Spleen (tissue), 11 donors: ENCODE data around the gene TBC1D30. TPM values are rescaled to one million over a fixed set of nuclear protein-coding genes. Genes with fewer than 3 reads are reported as not detected.

Source experiments
- DNase-seq: peaks from one replicate; pipeline ENCODE4 v3.0.0-alpha.2; 2020
- H3K27ac ChIP-seq, 8 donors: fragments of 200-600 bp; sonication (generic) in 7 of 8; 1 replicate in 4 of 8; 2 replicates in 4 of 8; pipeline versions ENCODE4 v1.5.0 to v1.8.0; 2016 to 2021; ENCODE audit warnings: inconsistent platforms in 4 of 8, mild to moderate bottlenecking in 4 of 8, moderate library complexity in 1 of 8
- H3K27me3 ChIP-seq, 7 donors: fragments of 200-600 bp; sonication (generic) in 6 of 7; replicated peaks in 1 of 7; 1 replicate in 4 of 7; 2 replicates in 3 of 7; pipeline versions ENCODE4 v1.5.0 to v1.8.0; 2016 to 2021; ENCODE audit warnings: inconsistent platforms in 3 of 7, mild to moderate bottlenecking in 1 of 7
- H3K36me3 ChIP-seq, 6 donors: fragments of 200-600 bp; sonication (generic) in 5 of 6; 1 replicate in 4 of 6; 2 replicates in 2 of 6; pipeline versions ENCODE4 v1.5.0 to v1.8.0; 2016 to 2021; ENCODE audit warnings: inconsistent platforms in 2 of 6
- H3K4me1 ChIP-seq, 6 donors: fragments of 200-600 bp; sonication (generic) in 5 of 6; 1 replicate in 3 of 6; 2 replicates in 3 of 6; pipeline versions ENCODE4 v1.5.0 to v1.8.0; 2016 to 2021; ENCODE audit warnings: inconsistent platforms in 3 of 6
- H3K4me3 ChIP-seq, 8 donors: fragments of 200-600 bp; sonication (generic) in 7 of 8; 1 replicate in 4 of 8; 2 replicates in 4 of 8; pipeline versions ENCODE4 v1.5.0 to v1.8.0; 2016 to 2021; ENCODE audit warnings: inconsistent platforms in 4 of 8, mild to moderate bottlenecking in 4 of 8, moderate library complexity in 2 of 8
- H3K9me3 ChIP-seq, 8 donors: fragments of 200-600 bp; sonication (generic) in 7 of 8; 1 replicate in 4 of 8; 2 replicates in 4 of 8; pipeline versions ENCODE4 v1.5.0 to v1.8.0; 2016 to 2021; ENCODE audit warnings: inconsistent platforms in 4 of 8
- CTCF ChIP-seq, 11 experiments: fragments of 200-600 bp in 7 of 11; fragments of 450-650 bp in 4 of 11; sonication (generic) in 4 of 11; IDR thresholded peaks in 8 of 11; conservative IDR thresholded peaks in 3 of 11; 1 replicate in 7 of 11; 2 replicates in 4 of 11; pipeline versions ENCODE4 v1.4.0 to v1.8.0; 2016 to 2021; ENCODE audit warnings: antibody characterized with exemption in 11 of 11, inconsistent platforms in 4 of 11, mild to moderate bottlenecking in 1 of 11
- POLR2A ChIP-seq, 3 donors: fragments of 450-650 bp; IDR thresholded peaks; one replicate each; pipeline ENCODE4 v1.5.1; 2017; ENCODE audit warnings: antibody characterized with exemption in 3 of 3, mild to moderate bottlenecking in 1 of 3
- POLR2AphosphoS5 ChIP-seq, 3 donors: sonication (generic); formaldehyde crosslinking; IDR thresholded peaks; one replicate each; pipeline ENCODE4 v1.5.1; 2017; ENCODE audit warnings: antibody characterized with exemption in 3 of 3
- WGBS, 5 donors: extraction: QIAGEN DNeasy Blood & Tissue Kit in 3 of 5; methylation state at CpG; one replicate each; pipeline versions ENCODE4 v1.1.5 to v1.1.7; 2013 to 2018; 5-methylcytosine and 5-hydroxymethylcytosine counted together
- intact Hi-C: fragments of 100-400 bp; cut with DNase I; formaldehyde crosslinking; loops from one replicate; pipeline ENCODE4 v1.15.0; 2023; ENCODE audit warnings: low total_unique reads
- polyA plus RNA-seq, 3 donors: library from polyadenylated mRNA; stranded (reverse); fragments of 200-250 nt; gene quantifications; one replicate each; pipeline ENCODE4 v1.2.1, GENCODE V29; 2013
- total RNA-seq, 7 donors: library from RNA; depleted of rRNA in 3 of 7; stranded (reverse); fragments of >200 nt in 3 of 7; fragmentation: NEBNext Ultra II Directional in 4 of 7; extraction: Animal tissue kit (Norgen Biotek cat#: 25700) in 4 of 7; gene quantifications; one replicate each; pipeline versions ENCODE4 v1.1.0 to v1.2.1, GENCODE V29; 2016 to 2021
- donor health status: healthy with polysubstance abuse.
- donor health status: DM: no; HTN: no; CAD: no; lungs with moderate emphysema.
- donor health status: DM: no; HTN: no; CAD: no.
- donor health status: Bipolar disorder and iron deficiency.
- donor health status: healthy.
- donor health status: DM: no; HTN: no; CAD: no.
- donor health status: DM: yes; HTN: yes; CAD: no.

The TBC1D30 gene
- total and polyA plus RNA-seq, 10 donors = 1.3 to 15.7 (median 8.4) TPM

GRCh38 chr12:64891629-64892028 lies 67.2 kb downstream of the TBC1D30 start:
- H3K27me3 ChIP-seq = peaks cover 0 to 42% (median 0%) of the 10 kb centered on the region in 7 donors
- no peak overlapping the region for H3K4me3 ChIP-seq
- no peak for DNase-seq
- no peaks in the 10 kb centered on the region for H3K4me1 ChIP-seq
- TF ChIP-seq CTCF (IDR thresholded peaks at IDR 0.05 in 8 of 11, conservative IDR thresholded peaks at IDR 0.05 in 3 of 11) (no peak), POLR2A (IDR thresholded peaks at IDR 0.05) (no peak), POLR2AphosphoS5 (IDR thresholded peaks at IDR 0.05) (no peak)
- no peak overlapping the region for H3K27ac ChIP-seq
- WGBS, 5 donors = 72 to 92% (median 88%) methylated on average over 1 of the region's 1 CpG; no CpG with 5 or more reads in 1 of the 5 donors
- no peaks in the 10 kb centered on the region for H3K36me3 ChIP-seq
- intact Hi-C loops = loop anchor here (5.0 to 10.0 kb wide), 4 partner anchors 233 to 1213 kb away; partner anchors contain the start of gene WIF1
- H3K9me3 ChIP-seq = no peaks in the 10 kb centered on the region

DNA sequence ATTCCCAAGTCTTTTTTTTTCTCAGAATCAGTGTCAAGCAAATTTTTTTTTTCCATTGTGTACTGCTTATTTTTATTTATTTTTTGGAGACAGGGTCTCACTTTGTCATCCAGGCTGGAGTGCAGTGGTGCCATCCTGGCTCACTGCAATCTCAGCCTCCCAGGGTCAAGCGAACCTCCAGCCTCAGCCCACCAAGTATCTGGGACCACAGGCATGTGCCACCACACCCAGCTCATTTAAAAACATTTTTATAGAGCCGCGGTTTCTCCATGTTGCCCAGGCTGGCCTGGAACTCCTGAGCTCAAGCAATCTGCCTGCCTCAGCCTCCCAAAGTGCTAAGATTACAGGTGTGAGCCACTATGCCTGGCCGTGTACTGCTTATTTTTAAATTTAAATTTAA lies 68.1 kb downstream of the TBC1D30 start:
- no peak overlapping the region for H3K4me3 ChIP-seq
- H3K36me3 ChIP-seq = no peaks in the 10 kb centered on the region
- TF ChIP-seq POLR2A (IDR thresholded peaks at IDR 0.05) (no peak), POLR2AphosphoS5 (IDR thresholded peaks at IDR 0.05) (no peak), CTCF (IDR thresholded peaks at IDR 0.05 in 8 of 11, conservative IDR thresholded peaks at IDR 0.05 in 3 of 11) (no peak)
- no peaks in the 10 kb centered on the region for H3K4me1 ChIP-seq
- intact Hi-C loops = loop anchor here (5.0 to 10.0 kb wide), 4 partner anchors 232 to 1212 kb away; partner anchors contain the start of gene WIF1
- peaks cover 0 to 42% (median 0%) of the 10 kb centered on the region in 7 donors for H3K27me3 ChIP-seq
- DNase-seq = no peak
- H3K27ac ChIP-seq = no peak overlapping the region
- no peaks in the 10 kb centered on the region for H3K9me3 ChIP-seq
- 87 to 95% (median 93%) methylated on average over 4 of the region's 4 CpGs for WGBS, 5 donors

GRCh38 chr12:64893961-64894360 lies 69.5 kb downstream of the TBC1D30 start:
- no peak for DNase-seq
- Histone ChIP-seq H3K9me3 (no peaks in the 10 kb centered on the region), H3K27ac (no peak overlapping the region), H3K36me3 (no peaks in the 10 kb centered on the region), H3K4me1 (no peaks in the 10 kb centered on the region), H3K27me3 (peaks cover 0 to 42% (median 0%) of the 10 kb centered on the region in 7 donors), H3K4me3 (no peak overlapping the region)
- TF ChIP-seq CTCF (IDR thresholded peaks at IDR 0.05 in 8 of 11, conservative IDR thresholded peaks at IDR 0.05 in 3 of 11) = no peak
- no peak for TF ChIP-seq POLR2A (IDR thresholded peaks at IDR 0.05)
- TF ChIP-seq POLR2AphosphoS5 (IDR thresholded peaks at IDR 0.05) = no peak
- 69 to 87% (median 79%) methylated on average over 4 of the region's 4 CpGs for WGBS, 5 donors
- intact Hi-C loops = loop anchor here (5.0 to 10.0 kb wide), 4 partner anchors 231 to 1211 kb away; partner anchors contain the start of gene WIF1

DNA sequence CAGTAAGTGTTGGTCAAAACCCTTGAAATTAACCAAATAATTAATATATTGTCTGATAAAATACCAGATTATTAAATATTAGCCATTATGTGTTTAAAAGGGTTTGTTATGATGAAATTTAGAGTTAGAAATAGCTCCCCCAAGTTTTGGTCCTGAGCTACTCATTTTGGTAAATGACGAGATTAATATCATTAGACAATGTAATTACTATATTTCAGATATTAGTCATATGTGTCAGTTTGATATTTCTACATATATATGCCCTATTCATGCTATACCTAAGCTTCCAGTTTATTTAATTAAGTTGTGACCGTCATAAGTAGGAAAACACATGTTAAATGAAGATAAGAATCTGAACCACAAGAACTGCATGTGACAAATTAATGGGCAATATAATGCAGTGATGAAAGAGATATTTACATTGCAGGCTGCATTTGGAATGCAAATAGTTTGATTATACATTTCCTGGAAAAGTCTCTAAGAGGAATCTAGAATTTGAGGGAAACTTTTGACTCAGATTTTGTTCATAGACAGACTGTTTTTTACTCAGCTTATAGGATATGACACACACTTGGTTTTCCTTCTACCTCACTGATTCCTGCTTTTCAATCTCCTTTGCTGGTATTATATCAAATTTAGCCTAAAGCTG lies 70.5 kb downstream of the TBC1D30 start:
- Histone ChIP-seq H3K36me3 (no peaks in the 10 kb centered on the region), H3K27me3 (peaks cover 0 to 38% (median 0%) of the 10 kb centered on the region in 7 donors), H3K4me3 (no peak overlapping the region), H3K9me3 (no peaks in the 10 kb centered on the region), H3K4me1 (no peaks in the 10 kb centered on the region), H3K27ac (no peak overlapping the region)
- no peak for DNase-seq
- 38 to 53% (median 48%) methylated on average over 2 of the region's 2 CpGs for WGBS, 5 donors
- intact Hi-C loops = loop anchor here (5.0 to 10.0 kb wide), 4 partner anchors 230 to 1210 kb away; partner anchors contain the start of gene WIF1
- no peak for TF ChIP-seq POLR2AphosphoS5 (IDR thresholded peaks at IDR 0.05)
- no peak for TF ChIP-seq POLR2A (IDR thresholded peaks at IDR 0.05)
- no peak for TF ChIP-seq CTCF (IDR thresholded peaks at IDR 0.05 in 8 of 11, conservative IDR thresholded peaks at IDR 0.05 in 3 of 11)
